AML-193 (cell line): ENCODE data around the gene ARRDC5.
"Not testable (repeated sequence)": the region's sequence is repeated elsewhere in the genome, so short reads cannot be mapped to it uniquely, and the experiment has no call there.

Source experiments
- DNase-seq, 2 experiments: peaks; one replicate each; lab custom pipeline; 2025; lab: John Stamatoyannopoulos, UW

The ARRDC5 gene

DNA sequence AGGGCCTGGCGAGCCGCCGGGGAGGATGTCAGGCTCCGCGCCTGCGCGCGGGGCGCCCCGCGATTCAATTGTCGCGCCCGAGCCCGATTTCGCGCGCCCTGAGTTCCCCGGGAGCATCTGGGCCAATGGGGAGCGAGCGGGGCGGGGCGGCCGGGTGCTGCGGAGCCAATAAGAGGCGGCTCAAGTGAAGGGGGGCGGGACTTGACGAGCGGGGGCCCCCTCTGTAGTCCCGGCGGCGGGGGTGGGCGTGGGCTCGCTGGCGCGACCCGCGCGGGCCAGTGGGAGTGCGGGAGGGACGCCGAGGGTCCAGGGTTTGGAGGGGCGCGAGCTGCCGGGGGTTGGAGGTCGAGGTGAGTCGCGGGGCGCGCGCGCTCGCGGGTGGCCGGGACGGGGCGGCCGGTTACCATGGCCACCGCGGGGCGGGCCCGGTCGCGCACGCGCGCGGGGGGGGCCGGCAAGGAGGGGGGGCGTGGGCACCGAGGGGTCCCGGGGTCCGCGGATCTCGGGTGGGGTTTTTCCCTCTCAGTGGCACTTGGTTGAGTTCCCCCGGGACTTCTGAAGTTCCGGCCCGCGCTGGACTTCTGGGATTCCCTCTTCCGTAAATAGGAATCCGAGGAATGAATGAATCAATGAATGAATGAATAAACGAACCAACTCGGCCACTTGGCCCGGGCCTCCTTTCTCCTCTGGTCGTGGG lies 7.3 kb upstream of the ARRDC5 start:
- DNase-seq = peak; percentile 82 to 85

DNA sequence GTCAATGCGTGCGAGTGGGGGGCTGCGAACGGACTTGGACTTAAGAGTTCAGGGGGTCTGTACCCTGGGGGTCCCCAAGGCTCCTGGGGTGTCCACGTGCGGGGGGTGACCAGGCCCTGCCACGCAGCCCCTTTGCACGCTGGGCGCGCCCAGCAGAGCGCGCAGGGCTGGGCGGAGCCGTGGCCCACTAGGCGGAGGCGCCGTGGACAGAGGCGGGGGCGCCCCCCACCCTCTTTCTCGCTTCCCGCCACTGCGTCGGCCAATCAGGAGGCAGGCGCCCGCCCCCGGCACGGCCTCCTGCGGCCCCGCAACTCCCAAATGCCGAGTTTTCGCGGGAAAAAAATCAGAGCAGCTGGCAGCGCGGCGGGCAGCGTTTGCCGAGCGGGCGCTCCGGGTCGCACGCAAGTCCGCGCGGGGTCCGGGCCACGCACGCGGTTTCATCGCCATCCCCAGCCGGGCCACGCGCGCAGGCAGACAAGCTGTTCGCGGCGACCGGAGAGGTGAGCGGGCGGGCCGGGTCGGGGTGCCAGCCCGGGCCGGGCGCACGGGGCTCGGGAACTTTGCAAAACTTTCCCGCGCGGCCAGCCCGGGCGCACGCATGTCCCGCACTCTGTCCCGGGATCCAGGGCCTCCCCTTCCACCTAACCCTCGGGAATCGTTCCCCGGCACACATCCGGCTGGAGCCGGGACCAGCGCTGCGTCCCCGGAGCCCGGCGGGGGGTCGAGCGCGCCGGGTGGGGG lies 6.6 kb upstream of the ARRDC5 start, which contains the start of gene UHRF1:
UHRF1 (plus strand) TSS at position 346 of the 741 bp plus-strand sequence. CDS start 1,385 bp downstream, outside the sequence.
- peak; percentile 32 to 36 for DNase-seq

GRCh38 chr19:4908781-4909155 lies 6.1 kb upstream of the ARRDC5 start:
- DNase-seq = no peak

DNA sequence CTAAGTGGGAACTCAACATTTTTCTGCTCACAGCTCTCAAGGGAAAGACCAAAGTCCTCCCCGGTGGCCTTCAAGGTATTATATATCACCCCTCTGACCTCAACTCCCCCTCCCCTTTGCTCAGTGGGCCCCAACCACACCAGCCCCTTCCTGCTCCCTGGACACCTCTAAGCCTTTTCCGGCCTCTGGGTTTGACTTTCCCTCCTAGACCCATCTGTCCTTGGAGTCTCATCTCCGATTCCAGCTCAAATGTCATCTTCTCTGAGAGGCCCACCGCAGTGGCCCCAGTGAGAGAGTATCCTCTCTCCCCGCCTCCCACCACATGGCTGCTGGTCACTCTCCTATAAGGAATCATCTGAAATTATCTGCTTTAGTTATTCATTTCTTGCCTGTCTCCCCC lies 5.7 kb upstream of the ARRDC5 start:
- DNase-seq = no peak

DNA sequence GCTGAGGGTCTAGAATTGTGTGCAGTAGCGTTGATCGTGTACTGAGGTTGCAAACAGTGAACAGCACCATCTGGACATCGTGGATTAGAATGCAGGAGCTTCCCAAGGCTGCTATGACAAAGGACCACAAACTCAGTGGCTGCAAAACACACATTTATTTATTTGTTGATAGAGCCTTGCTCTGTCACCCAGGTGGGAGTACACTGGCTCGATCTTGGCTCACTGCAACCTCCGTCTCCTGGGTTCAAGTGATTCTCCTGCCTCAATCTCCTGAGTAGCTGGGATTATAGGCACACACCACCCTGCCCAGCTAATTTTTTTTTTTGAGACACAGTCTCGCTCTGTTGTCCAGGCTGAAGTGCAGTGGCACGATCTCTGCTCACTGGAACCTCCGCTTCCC lies 4.3 kb upstream of the ARRDC5 start:
- no peak for DNase-seq

DNA sequence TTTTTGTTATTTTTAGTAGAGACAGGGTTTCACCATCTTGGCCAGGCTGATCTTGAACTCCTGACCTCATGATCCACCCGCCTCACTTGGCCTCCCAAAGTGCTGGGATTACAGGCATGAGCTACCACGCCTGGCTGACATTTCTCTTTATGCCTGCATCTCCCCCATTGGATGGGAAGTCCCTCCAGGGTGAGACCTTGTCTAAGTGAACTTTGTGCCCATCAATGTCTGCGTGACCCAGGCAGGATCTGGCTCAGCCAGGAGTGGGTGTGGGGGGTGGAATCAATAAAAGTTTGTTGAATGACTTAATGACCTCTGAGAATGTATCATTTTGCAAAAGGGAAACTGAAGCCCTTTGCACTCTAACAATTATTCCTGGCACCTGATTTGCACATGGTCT lies 1.8 kb upstream of the ARRDC5 start:
- DNase-seq = no peak

- DNase-seq = not testable (repeated sequence)
Observed at GRCh38 chr19:4900879-4901278, 1.8 kb downstream of the ARRDC5 start.

DNA sequence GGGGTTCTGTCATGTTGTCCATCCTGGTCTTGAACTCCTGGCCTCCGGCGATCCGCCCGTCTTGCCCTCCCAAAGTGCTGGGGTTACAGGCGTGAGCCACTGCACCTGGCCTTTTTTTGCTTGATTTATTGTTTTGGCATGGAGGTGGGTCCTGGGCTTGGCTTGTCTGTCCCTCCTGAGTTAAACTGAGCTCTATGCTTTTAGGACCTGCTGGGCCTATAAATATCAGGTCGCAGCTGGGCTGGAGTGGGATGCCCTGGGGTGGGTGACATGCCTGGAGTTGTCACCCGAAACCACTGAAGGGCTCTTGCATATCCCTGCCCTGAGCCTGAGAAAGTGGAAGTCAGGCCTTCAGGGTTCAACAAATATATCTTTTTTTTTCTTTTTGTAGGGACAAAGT lies 5.5 kb downstream of the ARRDC5 start:
- DNase-seq = no peak

DNA sequence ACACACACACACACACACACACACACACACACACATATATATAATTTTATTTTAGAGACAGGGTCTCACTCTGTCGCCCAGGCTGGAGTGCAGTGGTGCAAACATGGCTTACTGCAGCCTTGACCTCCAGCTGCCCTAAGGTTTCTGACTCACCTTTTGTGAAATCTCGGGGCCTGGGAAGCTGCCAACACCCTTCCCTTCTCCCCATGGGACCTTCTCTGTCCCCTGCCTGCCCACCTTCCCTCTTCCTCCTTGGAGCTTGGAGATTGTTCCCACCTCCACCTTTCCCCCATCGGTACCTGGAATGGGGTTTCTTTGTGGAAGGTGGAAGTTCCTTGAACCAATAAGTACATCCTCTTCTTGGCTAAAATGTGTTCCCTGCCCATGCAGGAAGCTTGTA lies 6.3 kb downstream of the ARRDC5 start:
- peak in 1 of 2 experiments; percentile 9 for DNase-seq

- not testable (repeated sequence) for DNase-seq
Observed at GRCh38 chr19:4892962-4893361, 9.7 kb downstream of the ARRDC5 start.

- DNase-seq = no peak
Observed at GRCh38 chr19:4891066-4891465, 11.6 kb downstream of the ARRDC5 start.

- no peak for DNase-seq
Observed at GRCh38 chr19:4889034-4889815, 13.5 kb downstream of the ARRDC5 start.

- not testable (repeated sequence) for DNase-seq
Observed at GRCh38 chr19:4887803-4888202, 14.9 kb downstream of the ARRDC5 start.

- DNase-seq = not testable (repeated sequence)
Observed at GRCh38 chr19:4884993-4885392, 17.7 kb downstream of the ARRDC5 start.

GRCh38 chr19:4882874-4883273 lies 19.8 kb downstream of the ARRDC5 start:
- not testable (repeated sequence) for DNase-seq

DNA sequence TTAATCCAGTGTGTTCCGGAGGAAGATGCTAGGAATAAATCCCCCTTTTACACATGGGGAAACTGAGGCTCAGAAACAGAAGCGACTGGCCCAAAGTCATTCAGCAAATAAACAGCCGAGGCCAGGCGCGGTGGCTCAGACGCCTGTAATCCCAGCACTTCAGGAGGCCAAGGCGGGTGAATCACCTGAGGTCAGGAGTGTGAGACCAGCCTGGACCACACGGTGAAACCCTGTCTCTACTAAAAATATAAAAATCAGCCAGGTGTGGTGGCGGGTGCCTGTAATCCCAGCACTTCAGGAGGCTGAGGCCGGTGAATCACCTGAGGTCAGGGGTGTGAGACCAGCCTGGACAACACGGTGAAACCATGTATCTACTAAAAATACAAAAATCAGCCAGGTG lies 23.7 kb downstream of the ARRDC5 start:
- DNase-seq = no peak

DNA sequence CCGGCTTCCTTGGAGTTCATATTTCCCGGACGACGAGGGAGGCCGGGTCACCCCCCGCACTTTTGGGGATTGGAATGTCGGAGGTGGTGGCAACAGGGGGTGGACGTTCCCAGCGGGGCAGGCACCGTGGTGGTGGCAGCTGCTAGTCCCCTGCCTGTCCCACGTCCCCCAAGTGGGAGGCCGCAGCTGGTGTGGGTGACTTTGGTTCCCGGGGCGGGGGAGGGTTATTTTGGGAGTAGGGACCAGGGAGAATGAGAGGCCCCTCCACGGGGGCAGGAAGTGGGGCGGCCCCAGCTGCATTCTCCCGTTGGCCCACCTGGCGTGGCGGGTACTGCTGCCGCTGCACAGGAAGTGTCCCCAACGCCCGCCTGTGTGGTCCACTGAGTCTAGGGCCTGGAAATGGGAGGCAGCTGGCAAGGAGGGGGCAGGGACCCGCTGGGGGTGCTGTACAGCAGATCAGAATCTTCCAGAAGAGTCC lies 24.2 kb downstream of the ARRDC5 start:
- no peak for DNase-seq

- DNase-seq = no peak
Observed at GRCh38 chr19:4877753-4878490, 24.8 kb downstream of the ARRDC5 start.

- DNase-seq = no peak
Observed at GRCh38 chr19:4873930-4874329, 28.8 kb downstream of the ARRDC5 start.

DNA sequence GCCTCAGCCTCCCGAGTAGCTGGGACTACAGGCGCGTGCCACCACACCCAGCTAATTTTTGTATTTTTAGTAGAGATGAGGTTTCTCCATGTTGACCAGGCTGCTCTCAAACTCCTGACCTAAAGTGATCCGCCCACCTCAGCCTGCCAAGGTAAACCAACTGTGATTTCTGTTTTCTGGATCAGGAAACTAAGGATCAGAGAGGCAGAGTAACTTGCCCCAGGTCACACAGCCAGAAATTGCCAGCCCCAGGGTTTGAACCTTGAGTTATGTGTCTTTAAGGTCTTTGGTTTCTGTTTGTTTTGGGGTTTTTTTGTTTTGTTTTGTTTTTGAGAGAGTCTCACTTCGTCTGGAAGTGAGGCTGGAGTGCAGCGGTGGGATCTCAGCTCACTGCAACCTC lies 31.0 kb downstream of the ARRDC5 start:
- DNase-seq = no peak

DNA sequence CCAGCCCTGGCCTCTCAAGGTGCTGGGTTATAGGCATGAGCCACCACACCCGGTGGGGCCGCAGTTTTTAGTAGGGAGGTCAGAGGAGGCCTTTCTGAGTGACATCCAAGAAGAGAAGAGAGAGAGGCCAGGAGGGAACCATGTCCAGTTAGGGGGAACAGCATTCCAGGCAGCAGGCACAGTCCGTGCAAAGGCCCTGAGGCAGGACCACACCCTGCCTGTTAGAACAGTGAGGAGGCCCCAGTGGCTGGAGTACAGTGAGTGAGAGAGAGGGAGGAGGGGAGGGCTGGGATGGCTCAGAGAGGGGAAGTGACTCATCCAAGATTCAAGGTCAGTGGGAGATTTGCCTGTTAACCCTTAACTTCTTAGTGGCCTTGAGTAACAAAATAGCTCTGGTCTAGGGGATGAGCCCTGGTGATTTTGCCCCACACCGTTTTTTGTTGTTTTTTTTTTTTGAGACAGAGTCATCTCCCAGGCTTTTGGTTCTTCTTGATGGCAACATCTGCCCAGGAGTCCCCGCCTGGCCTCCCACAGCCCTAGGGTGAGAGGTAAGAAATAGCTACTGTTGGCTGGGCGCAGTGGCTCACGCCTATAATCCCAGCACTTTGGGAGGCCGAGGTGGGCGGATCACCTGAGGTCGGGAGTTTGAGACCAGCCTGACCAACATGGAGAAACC lies 32.5 kb downstream of the ARRDC5 start:
- DNase-seq = peak; percentile 81
